Adipose tissue (tissue), 3 donors: Measurements from ENCODE around the gene USP24. TPM values are rescaled to one million over a fixed set of nuclear protein-coding genes. Genes with fewer than 3 reads are reported as not detected.
"Not testable (repeated sequence)": the region's sequence is repeated elsewhere in the genome, so short reads cannot be mapped to it uniquely, and the experiment has no call there.

Source experiments
- H3K27ac ChIP-seq: one replicate; pipeline ENCODE4 v1.5.1; 2013; ENCODE audit warnings: low read depth, low read length
- WGBS, 3 donors: extraction: QIAGEN DNeasy Blood & Tissue Kit; methylation state at CpG; one replicate each; pipeline ENCODE4 v1.1.7; 2013; 5-methylcytosine and 5-hydroxymethylcytosine counted together
- polyA plus RNA-seq, 3 donors: library from polyadenylated mRNA; stranded (reverse); fragments of 200-250 nt; gene quantifications; one replicate each; pipeline ENCODE4 v1.2.3, GENCODE V29; 2013
- donor health status: healthy with polysubstance abuse.
- donor health status: Bipolar disorder and iron deficiency.
- donor health status: healthy.

The USP24 gene
- polyA plus RNA-seq, 3 donors, result 6.6 to 16.0 (median 9.3) TPM

DNA sequence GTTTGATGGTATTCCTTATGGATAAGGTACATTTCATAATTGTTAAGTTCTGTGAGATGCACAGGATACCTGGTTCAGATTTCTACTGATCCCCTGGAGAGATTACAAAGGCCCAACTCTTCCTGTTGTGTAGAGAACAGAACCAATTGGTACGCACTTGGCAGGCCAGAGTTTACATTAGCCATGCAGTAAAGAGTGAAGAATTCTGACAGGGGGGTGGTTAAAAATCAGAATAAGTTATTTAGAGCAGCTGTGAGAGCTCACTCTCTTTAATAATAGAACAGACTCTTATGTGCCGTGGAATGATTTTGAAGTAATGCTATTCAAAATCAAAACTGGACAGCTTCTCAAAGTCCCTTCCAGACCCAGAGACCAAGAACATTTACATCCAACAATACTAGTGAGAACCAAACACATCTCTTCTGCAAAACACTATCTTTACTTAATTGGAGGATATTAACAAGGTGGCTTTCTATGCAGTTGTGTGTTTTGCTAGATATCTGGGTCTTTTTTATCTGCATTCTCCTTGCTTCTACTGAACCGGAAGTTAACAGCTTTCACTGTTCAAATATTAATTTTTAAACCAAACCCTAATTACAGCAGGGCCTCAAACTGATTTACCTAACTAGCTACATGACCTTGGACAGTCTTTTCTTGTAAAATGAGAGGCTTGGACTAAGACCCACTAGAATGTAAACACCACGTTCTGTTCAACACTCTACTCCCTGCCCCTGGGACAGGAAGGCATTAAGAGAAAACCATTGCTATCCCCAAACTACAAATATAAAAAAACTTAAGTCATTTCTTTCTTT, 4.0 kb downstream of the USP24 start:
- no peak overlapping the region for H3K27ac ChIP-seq
- 14 to 37% (median 35%) methylated on average over 4 of the region's 4 CpGs for WGBS, 3 donors

DNA sequence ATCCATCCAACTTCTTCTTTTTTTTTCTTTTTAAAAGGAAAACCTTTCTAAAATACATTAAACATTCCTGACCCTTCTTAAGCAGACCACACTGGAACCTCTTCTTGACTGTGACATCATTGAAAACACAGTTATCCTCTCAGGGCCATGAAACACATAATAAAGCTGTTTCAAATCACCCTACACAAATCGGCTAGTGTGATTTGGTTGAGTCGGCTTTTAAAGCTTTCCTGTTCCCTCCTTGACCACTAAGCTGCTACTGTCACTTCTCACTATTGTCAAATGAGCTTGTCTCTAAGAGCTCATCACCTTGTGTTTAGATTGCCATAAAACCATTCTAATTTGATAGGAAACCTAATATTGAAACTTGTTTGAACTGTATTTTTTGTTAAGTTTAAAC, 5.9 kb downstream of the USP24 start:
- 13 to 24% (median 20%) methylated on average over 2 of the region's 2 CpGs for WGBS, 3 donors

DNA sequence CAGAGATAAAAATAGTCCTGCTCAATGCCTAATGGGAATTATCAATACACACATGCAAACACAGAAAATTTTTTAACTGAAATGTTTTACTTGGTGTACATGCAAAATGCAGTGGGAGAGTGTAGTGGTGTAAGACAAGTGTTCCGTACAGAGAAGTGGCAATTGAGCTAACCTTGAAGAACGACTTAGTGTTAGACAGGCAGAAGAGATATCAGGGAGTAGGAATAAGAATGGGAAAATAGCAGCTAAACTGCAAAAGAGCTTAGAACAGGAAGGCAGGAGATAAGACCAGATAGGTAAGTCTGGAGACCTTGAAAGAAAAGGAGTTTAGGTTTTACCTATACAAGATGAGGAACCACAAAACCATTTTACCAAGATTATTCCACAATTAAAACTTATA, 9.0 kb downstream of the USP24 start:
- 34 to 79% (median 61%) methylated on average over 2 of the region's 2 CpGs for WGBS, 3 donors
- no peak overlapping the region for H3K27ac ChIP-seq

More for the DNA sequence above, 5.9 kb downstream of the USP24 start:
- no peak overlapping the region for H3K27ac ChIP-seq

DNA sequence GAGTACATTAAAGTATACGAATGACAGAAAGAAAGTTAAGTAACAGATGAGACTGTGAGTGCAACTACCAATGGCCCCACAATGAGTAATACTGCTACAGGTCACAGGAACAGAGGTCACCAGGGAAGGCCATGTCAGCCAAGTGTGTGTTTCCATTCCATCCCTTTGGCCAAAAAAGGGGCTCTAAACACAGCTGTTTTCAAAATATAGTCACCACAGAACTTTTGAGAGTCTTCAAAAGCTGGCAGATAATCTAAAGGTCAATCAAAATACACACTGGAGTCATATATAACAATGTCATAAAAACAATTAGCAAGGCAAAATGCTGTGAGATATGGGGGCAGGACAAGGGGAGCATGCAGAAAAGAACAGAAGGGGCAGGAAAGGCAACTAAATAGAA, 10.2 kb downstream of the USP24 start:
- H3K27ac ChIP-seq, result no peak overlapping the region
- WGBS, 3 donors, result 33 to 77% (median 36%) methylated on average over 1 of the region's 1 CpG

DNA sequence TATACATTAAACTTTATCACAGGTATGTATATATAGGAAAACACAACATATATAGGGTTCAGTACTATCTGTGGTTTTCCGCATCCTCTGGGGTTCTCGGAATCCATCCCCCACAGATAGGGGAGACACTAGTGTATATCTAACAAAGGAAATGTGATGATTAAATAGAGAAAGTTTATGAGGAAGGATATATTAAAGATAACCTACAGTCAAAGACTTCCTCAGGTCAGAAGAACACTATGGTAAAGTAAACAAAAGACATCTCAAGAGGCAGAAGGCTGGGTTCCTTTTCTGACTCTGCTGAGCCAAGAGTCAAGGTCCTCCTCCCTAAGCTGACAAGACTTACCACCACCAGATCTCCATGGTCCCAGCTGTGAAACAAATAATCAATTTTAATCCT, 12.1 kb downstream of the USP24 start:
- WGBS, 3 donors, result 81 to 97% (median 87%) methylated on average over 2 of the region's 2 CpGs
- no peak overlapping the region for H3K27ac ChIP-seq

DNA sequence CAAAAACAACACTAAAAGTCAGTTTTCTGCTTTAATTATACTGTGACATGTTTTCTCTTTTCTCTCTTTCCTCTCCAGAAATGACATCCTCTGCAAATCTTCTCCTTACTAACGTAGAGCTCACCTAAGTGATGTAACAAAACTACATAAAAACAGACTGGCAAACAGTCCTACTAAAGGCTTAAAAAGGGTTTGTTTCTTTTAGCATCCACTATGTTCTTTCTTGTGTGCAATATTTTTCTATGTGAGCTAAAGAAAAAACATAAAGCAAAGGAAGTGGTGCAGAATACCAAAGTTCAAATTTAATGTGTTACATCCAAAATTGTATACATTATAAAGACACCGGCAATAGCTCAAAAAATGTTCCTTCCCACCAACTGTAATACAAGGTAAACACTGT, 14.5 kb downstream of the USP24 start:
- no peak overlapping the region for H3K27ac ChIP-seq
- WGBS, 3 donors, result 74 to 84% (median 79%) methylated on average over 2 of the region's 2 CpGs

DNA sequence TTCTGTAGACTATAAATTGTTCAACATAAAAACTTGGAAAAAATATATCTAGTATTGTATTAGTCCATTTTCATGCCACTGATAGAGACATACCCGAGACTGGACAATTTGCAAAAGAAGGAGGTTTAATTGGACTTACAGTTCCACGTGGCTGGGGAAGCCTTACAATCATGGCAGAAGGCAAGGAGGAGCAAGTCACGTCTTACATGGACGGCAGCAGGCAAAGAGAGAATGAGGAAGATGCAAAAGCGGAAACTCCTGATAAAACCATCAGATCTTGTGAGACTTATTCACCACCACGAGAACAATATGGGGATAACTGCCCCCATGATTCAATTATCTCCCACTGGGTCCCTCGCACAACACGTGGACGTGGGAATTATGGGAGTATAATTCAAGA, 15.4 kb downstream of the USP24 start:
- not testable (repeated sequence) for H3K27ac ChIP-seq
- WGBS, 3 donors, result 91 to 95% (median 93%) methylated on average over 9 of the region's 9 CpGs

DNA sequence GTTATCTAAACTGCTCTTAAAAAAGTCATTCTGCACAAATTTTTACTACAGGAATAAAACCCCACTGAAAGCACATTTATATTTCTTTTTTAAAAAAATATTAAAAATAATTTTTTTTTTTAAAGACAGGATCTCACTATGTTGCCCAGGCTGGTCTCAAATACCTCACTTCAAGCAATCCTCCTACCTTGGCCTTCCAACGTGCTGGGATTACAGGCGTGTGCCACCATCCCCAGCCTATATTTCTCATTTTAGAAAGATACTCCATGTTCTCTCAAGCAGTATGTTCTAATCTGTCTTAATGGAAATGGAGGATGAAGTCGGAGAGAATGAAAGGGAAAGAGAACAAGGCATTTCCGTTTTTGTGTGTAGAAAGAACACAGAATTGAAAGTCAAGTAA, 17.1 kb downstream of the USP24 start:
- no peak overlapping the region for H3K27ac ChIP-seq
- 92 to 97% (median 96%) methylated on average over 4 of the region's 4 CpGs for WGBS, 3 donors

DNA sequence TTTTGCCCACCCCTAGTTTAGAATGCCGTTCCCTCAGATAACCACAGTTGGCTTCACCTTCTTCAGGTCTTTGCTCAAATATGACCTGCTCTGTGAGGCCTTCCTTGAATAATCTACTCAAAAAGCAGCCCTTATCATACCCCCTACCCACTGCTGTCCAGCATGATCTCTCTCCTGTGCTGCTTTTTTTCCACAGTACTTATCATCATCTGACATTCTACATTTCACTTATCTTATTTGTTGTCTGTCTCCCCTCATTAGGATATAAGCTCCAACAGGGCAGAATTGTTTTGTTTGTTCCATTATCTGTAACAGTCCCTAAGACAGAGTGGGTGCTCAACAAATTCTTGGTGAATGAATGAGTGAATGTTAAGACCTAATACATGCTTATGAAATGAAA, 18.1 kb downstream of the USP24 start:
- WGBS, 3 donors, result 63 to 95% (median 94%) methylated on average over 1 of the region's 1 CpG
- no peak overlapping the region for H3K27ac ChIP-seq

DNA sequence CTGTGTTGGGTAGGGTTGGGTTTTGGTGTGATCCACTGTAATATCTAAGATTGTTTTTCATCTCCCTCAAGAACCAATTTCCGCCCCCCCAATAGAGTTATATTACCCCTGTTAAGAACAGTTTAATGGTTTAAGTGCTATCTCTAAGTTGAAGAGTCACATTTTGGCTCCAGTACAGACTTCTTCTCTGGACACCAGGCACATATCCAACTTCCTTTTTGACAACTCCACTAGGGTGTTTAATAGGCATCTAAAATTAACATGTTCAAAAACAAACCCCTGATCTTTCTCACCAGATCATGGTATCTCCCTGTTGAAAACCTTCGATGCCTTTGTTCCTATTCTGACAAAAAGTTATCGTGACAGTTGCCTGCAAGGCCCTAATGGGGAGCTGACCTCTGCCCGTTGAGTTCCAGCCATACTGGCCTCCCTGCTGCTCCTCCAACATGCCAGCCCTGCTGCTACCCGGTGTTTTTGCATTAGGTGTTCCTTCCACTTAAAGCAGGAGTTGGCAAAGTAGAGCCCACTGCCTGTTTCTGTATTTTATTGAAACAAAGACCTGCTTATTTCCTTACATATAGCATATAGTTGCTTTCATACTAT, 18.6 kb downstream of the USP24 start:
- WGBS, 3 donors, result 62 to 80% (median 66%) methylated on average over 5 of the region's 5 CpGs
- H3K27ac ChIP-seq, result no peak overlapping the region

DNA sequence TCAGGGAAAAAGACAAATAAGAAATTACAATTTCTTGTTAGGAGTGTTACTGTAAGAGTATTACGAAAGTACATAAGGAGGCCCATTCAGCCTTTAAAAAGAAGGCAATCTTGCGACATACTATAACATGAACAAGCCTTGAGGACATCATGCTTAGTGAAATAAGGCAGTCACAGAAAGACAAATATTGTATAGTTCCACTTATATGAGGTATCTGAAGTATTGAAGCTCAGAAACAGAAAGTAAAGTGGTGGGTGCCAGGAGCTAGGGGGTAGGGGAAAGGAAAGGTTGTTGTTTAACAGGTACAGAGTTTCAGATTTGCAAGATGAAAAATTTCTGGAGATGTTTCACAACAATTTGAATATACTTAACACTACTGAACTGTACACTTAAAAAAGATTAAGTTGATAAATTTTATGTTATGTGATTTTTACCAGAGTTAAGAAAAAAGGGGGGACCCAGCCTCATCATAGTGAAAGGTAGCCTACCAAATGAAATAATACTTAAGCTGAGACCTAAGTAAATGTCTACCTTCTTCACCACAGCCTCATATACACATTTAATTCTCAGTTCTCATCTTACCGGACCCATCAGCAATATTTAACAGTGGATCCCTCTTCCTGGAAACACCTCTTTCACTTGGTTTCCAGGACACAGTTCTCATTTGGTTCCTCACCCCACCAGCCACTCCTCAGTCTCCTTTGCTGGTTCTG, 19.5 kb downstream of the USP24 start:
- WGBS, 3 donors, result 65 to 91% (median 74%) methylated on average over 3 of the region's 3 CpGs
- no peak overlapping the region for H3K27ac ChIP-seq

DNA sequence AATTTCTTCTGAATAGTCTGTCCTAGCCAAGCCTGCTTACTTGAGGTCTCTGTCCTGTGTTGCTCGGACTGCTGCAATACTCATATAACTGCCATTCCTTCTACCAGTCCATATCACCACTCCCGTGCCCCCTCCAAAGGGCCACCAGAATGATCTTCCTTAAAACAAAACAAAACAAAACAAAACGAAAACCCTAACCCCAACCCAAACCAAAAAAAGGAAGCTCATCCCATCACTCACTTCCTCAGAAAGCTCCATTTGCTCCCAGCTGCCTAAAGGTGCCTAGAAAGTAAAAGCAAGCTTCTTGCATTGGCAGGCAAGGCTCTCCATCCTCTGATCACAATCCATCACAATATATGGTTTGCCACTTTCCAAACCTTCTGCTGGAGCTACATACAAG, 20.3 kb downstream of the USP24 start:
- 55 to 74% (median 67%) methylated on average over 3 of the region's 3 CpGs for WGBS, 3 donors
- H3K27ac ChIP-seq, result no peak overlapping the region

DNA sequence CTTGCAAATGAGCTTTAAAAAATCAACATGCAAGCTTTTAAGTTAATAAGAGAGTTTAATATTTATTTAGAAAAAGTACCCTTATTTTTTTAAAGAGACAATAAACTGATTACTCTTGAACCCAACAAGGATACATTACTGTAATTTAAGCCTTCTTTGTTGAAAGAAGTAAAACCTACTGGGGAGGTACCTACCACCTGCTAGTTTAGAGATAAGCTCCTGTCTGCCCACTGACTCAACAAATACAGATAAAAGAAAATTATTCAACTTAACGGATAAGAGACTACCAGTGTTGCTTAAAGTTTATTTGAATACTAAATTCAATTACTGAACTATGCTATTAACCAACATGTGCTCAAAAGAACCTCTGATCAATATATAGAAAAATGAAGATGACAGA, 23.1 kb downstream of the USP24 start:
- WGBS, 3 donors, result 28 to 88% (median 86%) methylated on average over 1 of the region's 1 CpG
- H3K27ac ChIP-seq, result no peak overlapping the region

DNA sequence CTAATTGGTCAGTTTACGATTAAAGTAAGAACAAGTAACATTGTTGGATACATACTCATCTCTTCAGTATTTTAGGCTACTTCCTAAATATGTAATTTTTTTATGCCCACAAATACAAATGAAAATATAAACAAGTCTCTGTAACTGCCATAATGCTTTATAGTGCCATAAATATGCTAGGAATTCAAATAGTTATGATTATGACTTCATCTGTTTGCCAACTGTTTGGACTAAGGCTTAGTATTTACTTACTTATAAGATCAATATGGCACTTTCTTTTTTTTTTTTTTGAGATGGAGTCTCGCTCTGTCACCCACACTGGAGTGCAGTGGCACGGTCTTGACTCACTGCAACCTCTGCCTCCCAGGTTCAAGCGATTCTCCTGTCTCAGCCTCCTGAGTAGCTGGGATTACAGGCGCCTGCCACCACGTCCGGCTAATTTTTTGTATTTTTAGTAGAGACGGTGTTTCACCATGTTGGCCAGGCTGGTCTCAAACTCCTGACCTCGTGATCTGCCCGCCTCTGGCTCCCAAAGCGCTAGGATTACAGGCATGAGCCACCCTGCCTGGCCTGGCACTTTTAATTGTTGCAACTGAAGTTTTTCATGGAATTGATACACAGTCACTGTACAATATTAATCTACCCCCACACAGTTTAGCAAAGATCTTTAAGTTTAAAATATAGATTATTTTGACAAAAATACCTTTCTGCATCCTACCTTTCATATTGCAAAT, 23.8 kb downstream of the USP24 start:
- not testable (repeated sequence) for H3K27ac ChIP-seq
- WGBS, 3 donors, result 62 to 88% (median 87%) methylated on average over 11 of the region's 11 CpGs

DNA sequence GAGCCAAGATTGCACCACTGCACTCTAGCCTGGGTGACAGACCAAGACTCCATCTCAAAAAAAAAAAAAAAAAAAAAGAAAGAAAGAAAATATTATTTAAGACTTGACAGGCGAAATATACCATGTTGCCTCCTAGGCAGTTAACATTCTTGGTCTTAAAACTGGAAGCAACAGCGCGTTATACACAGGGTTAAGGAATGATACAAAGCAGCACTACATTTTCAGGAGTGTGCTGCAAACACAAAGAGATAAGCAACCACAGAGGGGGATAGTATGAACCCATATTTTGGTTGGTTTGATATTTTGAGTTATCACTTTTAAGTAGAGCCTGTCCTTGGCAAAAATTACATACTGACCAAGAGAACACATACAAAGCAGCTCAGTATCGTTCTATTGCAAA, 25.1 kb downstream of the USP24 start:
- WGBS, 3 donors, result 89 to 95% (median 92%) methylated on average over 4 of the region's 4 CpGs
- no peak overlapping the region for H3K27ac ChIP-seq

DNA sequence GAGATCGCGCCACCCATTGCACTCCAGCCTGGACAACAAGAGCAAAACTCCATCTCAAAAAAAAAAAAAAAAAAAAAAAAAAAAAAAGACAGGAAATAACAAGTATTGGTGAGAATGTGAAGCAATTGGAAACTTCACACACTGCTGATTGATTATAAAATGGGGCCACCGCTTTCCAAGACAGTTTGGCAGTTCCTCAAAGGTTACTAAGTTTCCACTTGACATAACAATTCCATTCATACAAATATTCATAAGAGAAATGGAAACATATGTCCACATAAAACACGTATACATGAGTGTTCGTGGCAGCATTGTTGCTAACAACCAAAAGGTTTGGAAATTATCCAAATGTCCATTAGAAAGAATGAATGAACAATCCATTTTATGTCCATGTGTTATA, 26.3 kb downstream of the USP24 start:
- 81 to 88% (median 85%) methylated on average over 4 to 5 of the region's 5 CpGs for WGBS, 3 donors
- H3K27ac ChIP-seq, result no peak overlapping the region

DNA sequence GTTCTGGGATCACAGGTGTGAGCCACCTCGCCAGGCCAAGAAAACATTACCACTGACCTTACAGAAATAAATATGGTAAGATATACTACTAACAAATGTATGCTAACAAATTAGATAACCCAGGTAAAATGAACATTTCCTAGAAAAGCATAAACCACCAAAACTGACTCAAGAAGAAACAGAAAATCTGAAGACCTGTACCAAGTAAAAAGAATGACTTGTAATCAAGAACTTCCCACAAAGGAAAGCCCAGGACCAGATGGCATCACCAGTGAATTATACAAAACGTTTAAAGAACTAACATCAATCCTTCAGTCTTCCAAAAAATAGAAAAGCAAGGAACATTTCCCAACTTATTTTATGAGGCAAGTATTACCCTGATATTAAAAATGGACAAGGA, 29.3 kb downstream of the USP24 start:
- 77 to 88% (median 85%) methylated on average over 2 of the region's 2 CpGs for WGBS, 3 donors
- no peak overlapping the region for H3K27ac ChIP-seq

DNA sequence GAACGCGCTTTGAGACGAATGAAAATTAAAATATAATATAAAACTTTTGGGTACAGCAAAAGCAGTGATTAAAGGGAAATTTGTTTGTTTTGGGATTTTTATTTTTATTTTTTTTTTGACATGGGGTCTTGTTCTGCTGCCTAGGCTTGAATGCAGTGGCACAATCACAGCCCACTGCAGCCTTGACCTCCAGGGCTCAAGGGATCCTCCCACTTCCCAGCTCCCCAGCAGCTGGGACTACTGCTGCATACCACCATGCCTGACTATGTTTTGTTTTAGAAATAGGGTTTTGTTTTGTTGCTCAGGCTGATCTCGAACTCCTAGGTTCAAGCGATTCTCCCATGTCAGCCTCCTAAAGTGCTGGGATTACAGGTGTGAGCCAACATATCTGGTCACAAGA, 30.3 kb downstream of the USP24 start:
- no peak overlapping the region for H3K27ac ChIP-seq
- 97 to 99% (median 98%) methylated on average over 5 of the region's 5 CpGs for WGBS, 3 donors

DNA sequence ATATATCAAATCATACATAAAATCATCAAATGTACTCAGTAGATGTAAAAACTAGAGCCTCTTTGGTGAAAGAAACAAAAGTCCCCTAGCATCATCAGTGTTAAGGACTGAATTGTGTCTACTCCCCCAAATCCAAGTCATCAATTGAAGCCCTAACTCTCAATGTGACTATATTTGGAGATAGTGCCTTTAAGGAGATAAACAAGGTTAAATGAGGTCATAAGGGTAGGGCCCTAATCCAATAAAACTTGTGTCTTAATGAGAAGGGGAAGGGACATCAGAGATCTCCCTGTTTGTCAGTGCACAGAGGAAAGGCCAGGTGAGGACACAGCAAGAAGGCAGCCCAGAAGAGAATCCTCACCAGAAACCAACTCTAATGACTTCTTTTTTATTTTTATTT, 33.5 kb downstream of the USP24 start:
- no peak overlapping the region for H3K27ac ChIP-seq
